ENCODE measurements around the gene QRFP. TPM values are rescaled to one million over a fixed set of nuclear protein-coding genes. Genes with fewer than 3 reads are reported as not detected.

Gene QRFP
- total and polyA plus RNA-seq, 8 donors, result 0.16 to 0.70 (median 0.47) TPM; not detected in 1

- Histone ChIP-seq H3K36me3 (no peaks in the 10 kb centered on the region), H3K27me3 (peaks cover 0 to 92% of the 10 kb centered on the region in 2 donors), H3K4me1 (no peaks in the 10 kb centered on the region), H3K27ac (no peak overlapping the region), H3K9me3 (no peaks in the 10 kb centered on the region), H3K4me3 (no peak overlapping the region)
- DNase-seq, result no peak
- intact Hi-C loops (cut with DNase I), result no loop called here
- no peak for ATAC-seq
- TF ChIP-seq CTCF (IDR thresholded peaks at IDR 0.05), result no peak
These were observed 5.9 kb upstream of the QRFP start for GRCh38 chr9:130902204-130903185.

GRCh38 chr9:130901498-130902203 is 5.0 kb upstream of the QRFP start:
- intact Hi-C loops (cut with DNase I), result no loop called here
- Histone ChIP-seq H3K27ac (no peak overlapping the region), H3K4me3 (no peak overlapping the region), H3K9me3 (no peaks in the 10 kb centered on the region), H3K4me1 (no peaks in the 10 kb centered on the region), H3K36me3 (no peaks in the 10 kb centered on the region), H3K27me3 (peaks cover 0 to 92% of the 10 kb centered on the region in 2 donors)
- no peak for TF ChIP-seq CTCF (IDR thresholded peaks at IDR 0.05)
- no peak for ATAC-seq
- DNase-seq, result no peak

- no peaks in the 10 kb centered on the region for H3K36me3 ChIP-seq
- H3K4me1 ChIP-seq, result no peaks in the 10 kb centered on the region
- peaks cover 0 to 92% of the 10 kb centered on the region in 2 donors for H3K27me3 ChIP-seq
- DNase-seq (no peak), ATAC-seq (no peak)
- intact Hi-C loops (cut with DNase I), result no loop called here
- TF ChIP-seq CTCF (IDR thresholded peaks at IDR 0.05), result no peak
- no peak overlapping the region for H3K27ac ChIP-seq
- H3K9me3 ChIP-seq, result no peaks in the 10 kb centered on the region
- no peak overlapping the region for H3K4me3 ChIP-seq
These were observed 4.3 kb upstream of the QRFP start for GRCh38 chr9:130900701-130901497.

- H3K27me3 ChIP-seq, result peaks cover 0 to 80% of the 10 kb centered on the region in 2 donors
- H3K4me1 ChIP-seq, result no peaks in the 10 kb centered on the region
- no peak overlapping the region for H3K4me3 ChIP-seq
- intact Hi-C loops (cut with DNase I), result no loop called here
- no peak for TF ChIP-seq CTCF (IDR thresholded peaks at IDR 0.05)
- ATAC-seq (no peak), DNase-seq (peak in 1 of 4 donors; percentile 66)
- no peaks in the 10 kb centered on the region for H3K36me3 ChIP-seq
- no peak overlapping the region for H3K27ac ChIP-seq
- H3K9me3 ChIP-seq, result no peaks in the 10 kb centered on the region
These were observed 2.6 kb upstream of the QRFP start for GRCh38 chr9:130899051-130899748.
